ENCODE data around the gene IL17RA.

DNA sequence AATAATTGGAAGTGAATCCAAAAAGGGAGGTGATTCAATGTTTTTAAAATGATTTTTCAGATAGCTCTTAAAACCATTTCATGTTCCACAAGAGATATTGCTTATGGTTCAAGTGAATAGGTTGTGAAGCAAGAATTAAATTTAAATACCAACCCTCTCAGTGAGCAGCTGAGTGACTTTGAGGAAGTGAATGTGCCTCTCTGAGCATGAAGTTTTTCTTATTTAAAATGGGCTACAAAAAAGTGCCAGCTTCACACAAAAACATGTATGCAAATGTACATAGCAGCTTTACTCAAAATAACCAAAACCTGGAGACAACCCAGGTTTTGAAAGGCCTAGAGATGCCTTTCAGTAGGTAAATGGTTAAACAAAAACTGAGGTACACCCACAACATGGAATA lies 41.3 kb upstream of the IL17RA start:
- TF ChIP-seq ZNF274 (IDR thresholded peaks at IDR 0.05; ENCODE audit: low read depth, low read length) = no peak
- TF ChIP-seq SUZ12 (IDR thresholded peaks at IDR 0.05; ENCODE audit: extremely low read depth, insufficient read depth, insufficient read length) = no peak
- TF ChIP-seq YY1 (IDR thresholded peaks at IDR 0.05; ENCODE audit: insufficient read depth, insufficient read length) = no peak
